GM19043 (cell line): ENCODE data around the gene RAB36.
"Not testable (repeated sequence)": the region's sequence is repeated elsewhere in the genome, so short reads cannot be mapped to it uniquely, and the experiment has no call there.

Source experiments
- ATAC-seq: cut with Tn5 transposase; IDR thresholded peaks from one replicate; pipeline ENCODE4 v1.9.1; 2021; ENCODE audit warnings: low read depth; ENCODE audit not compliant: unreplicated experiment

The RAB36 gene

GRCh38 chr22:23132376-23133091, 12.7 kb upstream of the RAB36 start:
- no peak for ATAC-seq

GRCh38 chr22:23133922-23134321, 11.4 kb upstream of the RAB36 start:
- no peak for ATAC-seq

- not testable (repeated sequence) for ATAC-seq
These were observed 8.3 kb upstream of the RAB36 start for GRCh38 chr22:23136991-23137390.

DNA sequence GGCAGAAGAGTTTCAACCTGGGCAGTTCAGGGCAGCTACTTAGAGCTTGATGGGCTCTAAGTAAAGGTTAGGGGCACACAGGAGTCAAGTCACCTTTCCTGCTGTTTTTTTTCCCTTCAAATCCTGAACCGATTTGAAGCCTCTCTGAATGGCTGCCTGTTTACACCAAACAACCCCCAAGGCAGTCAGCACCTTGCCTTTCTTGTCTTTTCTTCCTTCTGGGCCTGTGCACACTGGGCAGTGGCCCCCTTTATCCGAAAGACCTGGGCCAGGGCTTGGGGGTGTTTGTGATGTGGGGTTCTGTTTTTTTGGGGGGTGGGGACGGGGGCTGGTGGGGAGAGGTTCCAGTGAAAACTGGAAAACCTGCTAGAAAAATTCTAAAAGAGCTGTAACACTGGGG, 7.8 kb upstream of the RAB36 start:
- no peak for ATAC-seq

DNA sequence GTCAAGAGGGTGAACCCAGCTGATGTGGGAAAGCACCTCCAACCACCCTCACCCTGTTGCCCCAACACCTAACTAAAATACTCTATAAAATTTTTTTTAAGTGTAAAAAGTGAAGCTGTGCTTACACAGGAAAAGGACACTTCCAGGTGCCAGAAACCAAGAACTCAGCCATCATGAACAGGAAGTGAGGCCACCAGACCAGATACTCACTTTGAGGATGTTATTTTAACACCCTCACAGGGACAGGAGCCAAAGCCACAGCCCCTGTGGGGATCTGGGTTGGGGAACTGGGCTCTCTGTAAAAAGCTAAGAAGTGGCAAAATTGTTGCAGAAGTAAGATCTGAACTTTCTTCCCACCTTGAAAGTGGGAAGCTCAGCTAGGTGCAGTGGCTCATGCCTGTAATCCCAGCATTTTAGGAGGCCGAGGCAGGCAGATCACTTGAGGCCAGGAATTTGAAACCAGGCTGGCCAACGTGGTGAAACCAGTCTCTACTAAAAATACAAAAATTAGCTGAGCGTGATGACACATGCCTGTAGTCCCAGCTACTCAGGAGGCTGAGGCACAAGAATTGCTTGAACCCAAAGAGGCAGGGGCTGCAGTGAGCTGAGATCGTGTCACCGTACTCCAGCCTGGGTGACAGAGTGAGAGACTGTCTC, 7.2 kb upstream of the RAB36 start:
- no peak for ATAC-seq

DNA sequence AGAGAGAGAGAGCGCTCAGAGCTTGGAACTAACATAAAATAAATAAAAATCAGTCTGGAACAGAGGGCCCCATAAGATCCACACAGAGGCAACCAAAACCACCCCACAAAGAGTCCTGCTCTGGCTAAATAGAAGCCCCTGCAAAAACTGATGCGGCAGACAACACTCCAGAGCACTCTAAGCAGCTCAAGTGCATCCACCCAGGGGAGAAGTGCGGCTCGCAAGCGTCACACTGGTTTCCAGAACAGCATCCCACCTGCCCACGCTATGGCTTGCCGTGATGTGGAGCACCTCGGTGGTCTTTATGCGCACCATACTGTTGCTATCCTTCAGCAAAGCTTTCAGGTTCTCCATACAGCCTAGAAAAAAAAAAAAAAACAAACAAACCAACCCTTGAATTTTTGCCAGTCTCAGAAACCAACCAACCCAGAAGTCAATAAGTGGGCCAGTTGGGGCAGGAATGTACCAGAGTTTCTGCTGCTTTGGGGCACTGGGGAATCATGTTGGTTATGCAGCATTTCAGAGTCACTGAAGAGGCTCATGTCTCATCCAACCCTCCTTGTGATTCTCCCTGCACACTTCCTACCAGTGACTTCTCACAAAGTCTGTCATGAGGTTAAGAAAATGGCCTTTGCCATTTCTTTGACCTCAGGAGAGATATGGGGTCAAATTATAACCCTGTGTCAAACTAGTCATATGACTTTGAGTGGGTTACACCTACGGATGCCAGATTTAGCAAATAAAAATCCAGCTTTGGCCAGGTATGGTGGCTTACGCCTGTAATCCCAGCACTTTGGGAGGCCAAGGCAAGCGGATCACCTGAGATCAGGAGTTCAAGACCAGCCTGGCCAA, 6.5 kb upstream of the RAB36 start:
- no peak for ATAC-seq

- ATAC-seq = no peak
These were observed 4.9 kb upstream of the RAB36 start for GRCh38 chr22:23140385-23140784.

- ATAC-seq = no peak
These were observed 2.7 kb upstream of the RAB36 start for GRCh38 chr22:23142546-23143105.

DNA sequence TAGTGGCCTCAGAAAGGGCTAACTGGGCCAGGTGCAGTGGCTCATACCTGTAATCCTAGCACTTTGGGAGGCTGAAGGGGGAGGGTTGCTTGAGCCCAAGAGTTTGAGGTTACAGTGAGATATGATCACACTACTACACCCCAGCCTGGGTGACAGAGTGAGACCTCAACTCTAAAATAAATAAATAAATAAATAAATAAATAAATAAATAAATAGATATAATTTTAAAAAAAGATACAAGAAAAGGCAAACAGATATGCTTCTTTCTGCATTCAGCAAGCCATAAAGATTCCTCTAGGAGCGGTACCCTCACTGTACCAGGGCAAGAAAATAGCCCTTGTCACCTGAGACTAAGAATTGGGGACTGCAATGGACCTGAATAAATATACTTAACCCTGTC, 2.2 kb upstream of the RAB36 start:
- ATAC-seq = no peak

GRCh38 chr22:23144432-23144831, 845 bp upstream of the RAB36 start:
- ATAC-seq = no peak

DNA sequence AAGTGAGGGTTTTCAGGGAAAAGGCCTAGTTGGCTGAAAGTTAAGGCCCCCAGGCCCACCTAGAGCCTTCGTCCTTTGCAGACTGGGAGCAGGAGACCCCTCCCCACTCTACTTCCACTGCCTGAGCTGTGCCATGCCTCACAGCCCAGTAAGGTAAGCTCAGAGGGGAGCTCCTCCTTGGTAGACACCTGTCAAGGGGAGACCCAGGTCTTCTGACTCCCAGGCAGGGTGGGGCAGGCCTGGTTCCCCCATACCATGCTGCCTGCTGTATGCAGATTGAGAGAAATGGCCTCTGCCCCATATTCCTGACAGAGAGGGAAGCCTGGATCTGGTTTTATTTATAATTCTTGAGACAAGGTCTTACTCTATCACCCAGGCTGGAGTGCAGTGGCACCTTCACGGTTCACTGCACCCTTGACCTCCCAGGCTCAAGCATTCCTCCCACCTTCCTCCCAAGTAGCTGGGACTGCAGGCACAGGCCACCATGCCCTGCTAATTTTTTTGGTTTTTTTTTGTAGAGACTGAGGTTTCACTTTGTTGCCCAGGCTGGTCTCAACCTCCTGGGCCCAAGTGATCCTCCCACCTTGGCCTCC, 697 bp downstream of the RAB36 start:
- ATAC-seq = no peak

GRCh38 chr22:23146478-23147205, 1.4 kb downstream of the RAB36 start:
- ATAC-seq = no peak

DNA sequence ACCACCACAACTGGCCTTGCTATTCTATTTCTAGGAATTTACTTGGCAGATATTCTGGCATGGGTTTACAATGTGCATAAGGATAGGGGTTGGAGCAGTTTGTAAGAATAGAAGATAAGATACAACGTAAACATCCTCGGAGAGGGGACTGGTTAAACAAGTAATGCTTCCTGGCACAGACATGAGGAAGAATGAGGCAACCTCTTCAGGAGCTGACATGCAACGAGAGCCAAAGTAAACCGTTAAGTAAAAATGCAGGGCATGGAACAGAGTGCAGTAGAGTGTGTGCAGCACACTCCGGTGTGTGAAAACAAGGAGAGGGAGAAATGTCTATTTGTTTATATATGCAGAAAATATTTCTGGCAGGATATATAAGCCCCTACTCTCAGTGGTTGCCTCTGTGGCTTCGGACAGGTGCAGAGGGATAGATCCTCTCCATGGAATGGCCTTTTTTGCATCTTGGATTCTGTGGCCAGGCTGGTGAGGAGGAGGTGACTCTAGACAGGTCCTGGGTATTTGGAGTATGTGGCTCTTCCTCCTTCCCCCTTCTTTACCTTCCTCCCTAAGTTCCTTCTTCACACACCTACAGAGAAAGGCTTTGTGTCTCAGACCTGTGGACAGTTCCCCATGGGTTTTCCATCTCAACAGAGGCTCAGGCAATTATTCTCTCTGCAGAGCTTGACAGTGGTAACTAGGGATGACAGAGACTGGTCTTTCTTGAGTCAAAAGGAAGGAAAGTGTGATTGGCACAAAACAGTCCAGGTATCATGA, 2.5 kb downstream of the RAB36 start:
- no peak for ATAC-seq

DNA sequence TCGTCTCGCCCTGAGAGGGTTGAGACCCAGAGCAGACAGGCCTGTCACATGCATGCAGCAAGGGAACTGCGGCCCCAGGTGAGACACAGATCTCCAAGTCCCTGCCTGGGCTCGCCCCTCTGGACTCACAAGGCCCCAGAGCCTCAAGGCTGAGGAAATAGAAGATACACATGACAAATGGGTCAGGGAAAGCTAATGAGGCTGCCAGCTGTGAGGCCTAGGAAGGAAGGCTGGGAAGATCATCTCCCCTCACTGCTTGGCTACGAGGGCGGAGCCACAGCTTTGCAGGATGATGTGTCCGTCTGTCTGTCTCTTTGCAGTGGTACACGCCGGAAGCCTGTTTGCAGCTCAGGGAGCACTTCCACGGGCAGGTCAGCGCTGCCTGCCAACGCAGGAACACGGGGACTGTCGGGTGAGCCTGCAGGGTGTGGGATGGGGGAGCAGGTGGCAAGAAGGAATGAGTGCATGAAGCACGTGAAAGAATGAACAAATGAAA, 4.5 kb downstream of the RAB36 start:
- ATAC-seq = no peak

GRCh38 chr22:23150762-23151161, 5.5 kb downstream of the RAB36 start:
- ATAC-seq = no peak

DNA sequence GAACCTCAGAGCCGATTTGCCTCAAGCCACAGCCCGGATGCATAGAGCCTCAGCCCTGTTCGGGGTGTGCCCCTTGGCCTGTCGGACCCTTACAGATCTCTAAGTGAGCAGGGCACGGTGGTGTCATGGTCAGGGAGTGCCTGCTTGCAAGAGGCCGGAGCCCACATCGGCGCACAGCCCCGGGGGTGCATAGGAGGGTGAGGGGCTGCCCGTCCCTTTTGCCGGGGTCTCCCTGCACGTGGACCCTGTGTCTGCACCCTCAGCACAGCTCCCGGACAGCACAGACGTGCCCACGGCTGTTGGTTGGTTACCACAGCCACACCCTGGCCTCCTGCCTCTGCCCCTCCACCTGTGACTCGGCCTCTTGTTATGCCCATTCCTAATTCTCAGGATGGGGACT, 6.5 kb downstream of the RAB36 start:
- no peak for ATAC-seq

DNA sequence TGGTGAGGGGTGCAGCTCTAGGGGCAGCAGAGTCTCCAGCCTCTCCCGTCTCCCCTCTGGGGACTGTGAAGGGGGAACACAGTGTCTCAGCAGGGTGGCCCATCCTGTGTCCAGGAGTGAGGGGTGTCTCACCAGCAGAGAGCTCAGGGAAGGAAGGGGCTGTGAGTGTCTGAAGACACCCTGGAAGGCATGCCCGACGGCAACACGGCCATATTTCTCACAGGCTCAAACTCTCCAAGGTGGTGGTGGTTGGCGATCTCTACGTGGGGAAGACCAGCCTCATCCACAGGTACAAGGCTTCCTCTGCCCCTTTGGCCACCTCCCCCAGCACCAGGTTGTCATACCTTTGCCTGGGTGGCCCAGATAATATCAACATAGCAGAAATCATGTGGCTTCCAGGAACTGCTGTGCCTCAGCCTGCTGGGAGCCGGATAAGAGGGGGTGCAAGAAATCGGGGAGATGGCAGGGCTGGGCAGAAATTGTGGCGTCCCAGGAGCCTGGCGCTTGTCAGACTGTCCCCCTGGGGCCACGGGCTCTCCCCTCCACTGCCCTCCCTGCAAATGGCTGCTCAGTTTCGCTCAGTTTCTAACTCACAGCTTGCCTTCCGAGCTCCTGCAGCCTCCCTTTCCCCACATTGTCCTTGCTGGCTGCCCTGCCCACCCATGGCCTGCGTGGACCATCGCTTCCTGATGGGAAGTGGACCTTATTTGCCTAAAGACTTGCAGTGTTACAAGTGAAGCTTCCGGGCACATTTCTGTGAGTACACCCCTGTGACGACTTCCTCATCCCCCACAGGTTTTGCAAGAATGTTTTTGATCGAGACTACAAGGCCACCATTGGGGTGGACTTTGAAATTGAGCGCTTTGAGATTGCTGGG, 7.2 kb downstream of the RAB36 start:
- no peak for ATAC-seq

- ATAC-seq = no peak
These were observed 8.7 kb downstream of the RAB36 start for GRCh38 chr22:23153994-23154393.
